Duodenal mucosa (tissue), 2 donors: ENCODE measurements around the gene CCDC190.

ENCODE experiments used
- H3K27ac ChIP-seq: one replicate; pipeline ENCODE4 v1.7.0; 2013; ENCODE audit warnings: low read depth, low read length
- H3K27me3 ChIP-seq, 2 donors: one replicate each; pipeline ENCODE4 v1.7.0; 2013; ENCODE audit warnings: low read length in 2 of 2, control low read depth in 1 of 2; ENCODE audit not compliant: insufficient read depth in 2 of 2, control insufficient read depth in 1 of 2
- H3K36me3 ChIP-seq, 2 donors: one replicate each; pipeline ENCODE4 v1.7.0; 2013; ENCODE audit warnings: low read length in 2 of 2, control low read depth in 1 of 2; ENCODE audit not compliant: insufficient read depth in 2 of 2, control insufficient read depth in 1 of 2
- H3K4me1 ChIP-seq, 2 donors: one replicate each; pipeline ENCODE4 v1.7.0; 2013; ENCODE audit warnings: low read length in 2 of 2, control low read depth in 1 of 2; ENCODE audit not compliant: insufficient read depth in 2 of 2, control insufficient read depth in 1 of 2
- H3K4me3 ChIP-seq, 2 donors: one replicate each; pipeline ENCODE4 v1.7.0; 2013; ENCODE audit warnings: low read length in 2 of 2, low read depth in 1 of 2
- H3K9ac ChIP-seq, 2 donors: one replicate each; pipeline ENCODE4 v1.7.0; 2013; ENCODE audit warnings: low read length in 2 of 2, low read depth in 1 of 2
- H3K9me3 ChIP-seq, 2 donors: one replicate each; pipeline ENCODE4 v1.7.0; 2013; ENCODE audit warnings: low read length in 2 of 2, control low read depth in 1 of 2; ENCODE audit not compliant: control insufficient read depth in 1 of 2

Gene CCDC190

GRCh38 chr1:162861101-162861500 lies at the start of gene CCDC190:
TSS of gene CCDC190 (minus strand) at chr1:162861175. CDS start at chr1:162859646, 1,529 bp downstream.
- Histone ChIP-seq H3K27ac (no peak within 1 kb of the TSS), H3K4me3 (no peak within 1 kb of the TSS), H3K4me1 (no peaks in the 10 kb centered on the region), H3K27me3 (no peaks in the 10 kb centered on the region), H3K9me3 (no peaks in the 10 kb centered on the region), H3K36me3 (no peaks in the 10 kb centered on the region), H3K9ac (no peak within 1 kb of the TSS)

DNA sequence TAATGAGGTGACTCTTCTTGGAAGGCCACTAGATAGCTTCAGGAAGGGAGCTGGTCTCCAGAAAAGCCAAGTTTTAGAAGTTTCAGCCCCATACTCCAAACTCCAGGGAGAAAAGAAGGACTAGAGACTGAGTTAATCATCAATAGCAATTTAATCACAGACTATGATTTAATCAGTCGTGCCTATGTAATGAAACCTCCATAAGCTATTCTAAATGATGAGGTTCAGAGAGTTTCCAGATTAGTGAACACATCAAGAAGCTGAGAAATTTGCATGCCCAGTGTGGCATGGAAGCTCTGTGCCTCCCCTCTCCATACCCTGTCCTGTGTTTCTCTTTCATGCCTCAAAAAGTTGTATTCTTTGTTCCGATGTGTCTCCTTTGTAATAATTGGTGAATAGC lies 49.2 kb upstream of the CCDC190 start:
- Histone ChIP-seq H3K9ac (no peak overlapping the region), H3K4me1 (no peaks in the 10 kb centered on the region), H3K27me3 (no peaks in the 10 kb centered on the region), H3K9me3 (peaks cover 0 to 4% of the 10 kb centered on the region in 2 donors), H3K36me3 (no peaks in the 10 kb centered on the region), H3K4me3 (no peak overlapping the region), H3K27ac (no peak overlapping the region)

GRCh38 chr1:162908780-162909179 lies 47.8 kb upstream of the CCDC190 start:
- H3K4me1 ChIP-seq: no peaks in the 10 kb centered on the region
- H3K27ac ChIP-seq: no peak overlapping the region
- H3K36me3 ChIP-seq: no peaks in the 10 kb centered on the region
- no peaks in the 10 kb centered on the region for H3K27me3 ChIP-seq
- no peak overlapping the region for H3K9ac ChIP-seq
- H3K9me3 ChIP-seq: peaks cover 0 to 4% of the 10 kb centered on the region in 2 donors
- H3K4me3 ChIP-seq: no peak overlapping the region

DNA sequence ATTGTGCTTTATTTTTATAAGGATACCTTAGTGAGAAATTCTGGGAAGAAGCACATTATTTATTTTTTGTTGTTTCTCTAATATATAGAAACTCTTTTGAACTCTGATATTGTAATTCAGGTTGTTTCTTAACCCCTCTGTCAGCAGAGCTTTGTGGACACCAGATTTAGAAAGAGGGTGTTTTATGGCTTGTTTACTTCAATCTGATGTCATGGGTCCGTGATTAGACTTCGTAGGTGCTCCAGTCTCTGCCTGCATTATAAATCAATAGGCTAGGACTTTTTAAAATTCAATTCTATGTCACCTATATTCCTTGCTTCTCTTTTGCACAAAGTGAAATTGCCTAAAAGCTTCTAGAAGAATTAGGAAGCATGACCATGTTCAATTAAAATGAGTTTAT lies 47.3 kb upstream of the CCDC190 start:
- Histone ChIP-seq H3K27ac (no peak overlapping the region), H3K4me3 (no peak overlapping the region), H3K9me3 (peaks cover 0 to 4% of the 10 kb centered on the region in 2 donors), H3K36me3 (no peaks in the 10 kb centered on the region), H3K27me3 (no peaks in the 10 kb centered on the region), H3K4me1 (no peaks in the 10 kb centered on the region), H3K9ac (no peak overlapping the region)

GRCh38 chr1:162906485-162906884 lies 45.5 kb upstream of the CCDC190 start:
- Histone ChIP-seq H3K9ac (no peak overlapping the region), H3K27me3 (no peaks in the 10 kb centered on the region), H3K4me1 (no peaks in the 10 kb centered on the region), H3K36me3 (no peaks in the 10 kb centered on the region), H3K27ac (no peak overlapping the region), H3K4me3 (no peak overlapping the region), H3K9me3 (no peaks in the 10 kb centered on the region)

- Histone ChIP-seq H3K9me3 (no peaks in the 10 kb centered on the region), H3K4me3 (no peak overlapping the region), H3K27ac (no peak overlapping the region), H3K27me3 (no peaks in the 10 kb centered on the region), H3K36me3 (no peaks in the 10 kb centered on the region), H3K4me1 (no peaks in the 10 kb centered on the region), H3K9ac (no peak overlapping the region)
Measured at GRCh38 chr1:162905174-162906158, 44.5 kb upstream of the CCDC190 start.

DNA sequence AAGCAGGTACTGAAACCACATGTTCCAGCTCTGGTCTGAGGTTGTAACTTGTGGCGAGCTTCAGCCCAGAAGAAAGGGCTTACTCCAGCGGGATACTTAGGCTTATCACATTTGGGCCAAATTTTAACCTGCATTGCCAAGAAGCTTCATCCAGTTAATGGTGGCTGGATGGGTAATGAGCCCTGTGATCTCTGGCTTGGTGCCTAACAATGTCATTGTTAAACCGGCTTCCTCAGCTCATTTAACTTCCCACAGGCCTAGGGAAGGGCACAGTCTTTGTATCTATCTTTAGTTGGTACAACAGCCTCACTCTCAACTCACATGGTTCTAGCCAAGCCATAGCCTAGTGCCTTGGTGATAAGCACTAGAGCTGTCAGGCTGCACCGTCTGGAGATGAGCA lies 43.6 kb upstream of the CCDC190 start:
- no peak overlapping the region for H3K4me3 ChIP-seq
- no peak overlapping the region for H3K27ac ChIP-seq
- no peak overlapping the region for H3K9ac ChIP-seq
- no peaks in the 10 kb centered on the region for H3K9me3 ChIP-seq
- H3K4me1 ChIP-seq: no peaks in the 10 kb centered on the region
- no peaks in the 10 kb centered on the region for H3K36me3 ChIP-seq
- H3K27me3 ChIP-seq: no peaks in the 10 kb centered on the region

DNA sequence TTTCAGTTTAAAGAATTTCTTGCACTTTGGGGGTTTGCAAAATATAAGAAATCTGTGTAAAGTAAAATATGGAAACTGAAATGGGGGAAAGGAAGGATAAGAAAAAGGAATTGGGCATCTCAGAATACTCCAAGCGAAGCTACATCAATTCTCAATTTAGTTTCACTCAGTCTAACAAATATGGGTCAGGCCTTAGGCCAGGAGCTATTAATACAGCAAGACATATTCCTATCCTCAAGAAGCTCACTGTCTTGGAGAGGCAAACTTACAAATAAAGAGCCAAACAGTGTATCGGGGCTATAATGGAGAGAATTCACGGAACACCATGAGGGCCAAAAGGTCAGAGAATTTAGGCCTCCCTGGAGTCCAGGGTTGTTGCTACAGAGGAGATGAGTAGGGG lies 43.0 kb upstream of the CCDC190 start:
- Histone ChIP-seq H3K27me3 (no peaks in the 10 kb centered on the region), H3K27ac (no peak overlapping the region), H3K4me3 (no peak overlapping the region), H3K9ac (no peak overlapping the region), H3K4me1 (no peaks in the 10 kb centered on the region), H3K9me3 (no peaks in the 10 kb centered on the region), H3K36me3 (no peaks in the 10 kb centered on the region)

DNA sequence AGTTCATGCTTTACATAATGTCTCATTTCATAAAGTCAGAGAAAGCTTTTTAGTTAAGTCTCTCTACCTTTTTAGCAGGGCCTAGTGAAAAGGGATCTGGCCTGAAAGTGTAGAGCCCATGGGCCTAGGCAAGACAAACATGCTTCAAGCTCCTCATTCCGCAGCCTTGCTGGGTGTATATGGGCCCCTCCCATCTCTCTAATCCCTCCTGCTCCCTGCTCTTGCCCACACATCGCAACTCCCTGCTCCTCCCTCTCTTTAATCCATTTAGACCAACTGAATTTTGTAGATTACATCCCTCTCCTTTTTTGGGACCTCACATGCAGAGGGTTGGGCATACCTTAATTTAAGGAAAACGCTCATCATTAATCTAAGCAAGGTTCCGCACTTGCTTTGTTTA lies 42.3 kb upstream of the CCDC190 start:
- no peaks in the 10 kb centered on the region for H3K27me3 ChIP-seq
- no peak overlapping the region for H3K4me3 ChIP-seq
- H3K27ac ChIP-seq: no peak overlapping the region
- no peaks in the 10 kb centered on the region for H3K4me1 ChIP-seq
- no peaks in the 10 kb centered on the region for H3K9me3 ChIP-seq
- no peaks in the 10 kb centered on the region for H3K36me3 ChIP-seq
- H3K9ac ChIP-seq: no peak overlapping the region

DNA sequence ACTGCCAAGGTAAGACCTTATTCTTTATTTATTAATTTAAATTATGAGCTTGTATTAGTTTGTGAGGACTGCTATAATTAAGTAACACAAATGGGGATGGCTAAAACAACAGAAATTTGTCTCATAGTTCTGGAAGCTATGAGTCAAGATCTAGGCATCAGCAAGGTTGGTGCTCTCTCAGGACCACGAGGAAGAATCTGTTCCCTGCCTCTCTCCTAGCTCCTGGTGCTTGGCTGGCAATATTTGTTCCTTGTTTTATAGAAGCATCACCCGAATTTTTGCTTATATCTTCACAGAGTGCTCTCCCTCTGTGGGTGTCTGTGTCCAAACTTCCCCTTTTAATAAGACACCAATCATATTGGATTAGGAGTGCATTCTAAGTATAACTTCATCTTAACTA lies 41.4 kb upstream of the CCDC190 start:
- Histone ChIP-seq H3K27me3 (no peaks in the 10 kb centered on the region), H3K9ac (no peak overlapping the region), H3K36me3 (no peaks in the 10 kb centered on the region), H3K9me3 (no peaks in the 10 kb centered on the region), H3K4me3 (no peak overlapping the region), H3K4me1 (no peaks in the 10 kb centered on the region), H3K27ac (no peak overlapping the region)
